ENCODE data around the gene FGF18. TPM values are rescaled to one million over a fixed set of nuclear protein-coding genes. Genes with fewer than 3 reads are reported as not detected.

FGF18 gene
- total RNA-seq, 2 donors from 2014 or later, result 0.81 to 1.6 TPM

GRCh38 chr5:171477101-171477500 lies 57.7 kb downstream of the FGF18 start:
- ATAC-seq (ENCODE audit: insufficient number of reproducible peaks, low FRiP score, low read depth), result no peak
- no peaks in the 10 kb centered on the region for H3K9me3 ChIP-seq
- DNase-seq (ENCODE audit: low spot score), result no peak
- no peaks in the 10 kb centered on the region for H3K27me3 ChIP-seq (replicated peaks; ENCODE audit: insufficient read depth)
- no peak for TF ChIP-seq CTCF (IDR thresholded peaks at IDR 0.05)
- peaks cover 3 to 9% of the 10 kb centered on the region in 2 donors for H3K4me1 ChIP-seq (ENCODE audit: control insufficient read depth in 1 of 2, low read depth in 2 of 2)
- no peak overlapping the region for H3K27ac ChIP-seq
- no peak overlapping the region for H3K4me3 ChIP-seq
- no peaks in the 10 kb centered on the region for H3K36me3 ChIP-seq

GRCh38 chr5:171477666-171478065 lies 58.2 kb downstream of the FGF18 start:
- H3K36me3 ChIP-seq, result no peaks in the 10 kb centered on the region
- H3K4me1 ChIP-seq (ENCODE audit: control insufficient read depth in 1 of 2, low read depth in 2 of 2), result peaks cover 3 to 9% of the 10 kb centered on the region in 2 donors
- TF ChIP-seq CTCF (IDR thresholded peaks at IDR 0.05), result no peak
- no peaks in the 10 kb centered on the region for H3K27me3 ChIP-seq (replicated peaks; ENCODE audit: insufficient read depth)
- no peak overlapping the region for H3K27ac ChIP-seq
- DNase-seq (ENCODE audit: low spot score) (no peak), ATAC-seq (ENCODE audit: insufficient number of reproducible peaks, low FRiP score, low read depth) (no peak)
- no peaks in the 10 kb centered on the region for H3K9me3 ChIP-seq
- H3K4me3 ChIP-seq, result no peak overlapping the region

GRCh38 chr5:171478946-171479775 lies 59.7 kb downstream of the FGF18 start:
- no peak overlapping the region for H3K27ac ChIP-seq
- ATAC-seq (ENCODE audit: insufficient number of reproducible peaks, low FRiP score, low read depth) (no peak), DNase-seq (ENCODE audit: low spot score) (no peak)
- H3K4me3 ChIP-seq, result no peak overlapping the region
- H3K4me1 ChIP-seq (ENCODE audit: control insufficient read depth in 1 of 2, low read depth in 2 of 2), result peaks cover 6 to 14% of the 10 kb centered on the region in 2 donors
- H3K36me3 ChIP-seq, result no peaks in the 10 kb centered on the region
- TF ChIP-seq CTCF (IDR thresholded peaks at IDR 0.05), result no peak
- no peaks in the 10 kb centered on the region for H3K9me3 ChIP-seq
- no peaks in the 10 kb centered on the region for H3K27me3 ChIP-seq (replicated peaks; ENCODE audit: insufficient read depth)

GRCh38 chr5:171479776-171480125 lies 60.3 kb downstream of the FGF18 start:
- Histone ChIP-seq H3K4me1 (ENCODE audit: control insufficient read depth in 1 of 2, low read depth in 2 of 2) (peaks cover 6 to 14% of the 10 kb centered on the region in 2 donors), H3K4me3 (no peak overlapping the region), H3K27me3 (replicated peaks; ENCODE audit: insufficient read depth) (no peaks in the 10 kb centered on the region), H3K36me3 (no peaks in the 10 kb centered on the region), H3K9me3 (no peaks in the 10 kb centered on the region), H3K27ac (no peak overlapping the region)
- DNase-seq (ENCODE audit: low spot score), result no peak
- no peak for TF ChIP-seq CTCF (IDR thresholded peaks at IDR 0.05)
- ATAC-seq (ENCODE audit: insufficient number of reproducible peaks, low FRiP score, low read depth), result no peak

GRCh38 chr5:171480239-171480638 lies 60.8 kb downstream of the FGF18 start:
- Histone ChIP-seq H3K9me3 (no peaks in the 10 kb centered on the region), H3K27me3 (replicated peaks; ENCODE audit: insufficient read depth) (no peaks in the 10 kb centered on the region), H3K36me3 (no peaks in the 10 kb centered on the region), H3K4me3 (no peak overlapping the region), H3K27ac (no peak overlapping the region), H3K4me1 (ENCODE audit: control insufficient read depth in 1 of 2, low read depth in 2 of 2) (peaks cover 6 to 14% of the 10 kb centered on the region in 2 donors)
- TF ChIP-seq CTCF (IDR thresholded peaks at IDR 0.05), result no peak
- DNase-seq (ENCODE audit: low spot score), result no peak
- no peak for ATAC-seq (ENCODE audit: insufficient number of reproducible peaks, low FRiP score, low read depth)

Measured in thoracic aorta (tissue), 2 donors.